NCI-H774 (cell line): ENCODE results near the gene CCDC201.

Source experiments
- DNase-seq: peaks from one replicate; lab custom pipeline; 2025; lab: John Stamatoyannopoulos, UW

The CCDC201 gene

GRCh38 chr7:45873035-45873354 lies at the start of gene CCDC201:
TSS of gene CCDC201 (minus strand) at chr7:45873082. CDS start at chr7:45873007, 75 bp downstream.
- no peak for DNase-seq

GRCh38 chr7:45921699-45922519 lies 49.0 kb upstream of the CCDC201 start:
- no peak for DNase-seq

- DNase-seq = peak; percentile 49
Measured at GRCh38 chr7:45921381-45921698, 48.5 kb upstream of the CCDC201 start.

GRCh38 chr7:45920502-45921380 lies 47.9 kb upstream of the CCDC201 start, which contains the start of gene IGFBP3:
TSS of gene IGFBP3 (minus strand) at chr7:45921272. CDS start at chr7:45921140, 132 bp downstream.
- DNase-seq = peak; percentile 81

- no peak for DNase-seq
Measured at GRCh38 chr7:45919993-45920459, 47.1 kb upstream of the CCDC201 start.

- DNase-seq = no peak
Measured at GRCh38 chr7:45919231-45919784, 46.4 kb upstream of the CCDC201 start.

GRCh38 chr7:45918556-45918955 lies 45.7 kb upstream of the CCDC201 start:
- no peak for DNase-seq

- DNase-seq = peak; percentile 43
Measured at GRCh38 chr7:45917658-45918057, 44.8 kb upstream of the CCDC201 start.

GRCh38 chr7:45917064-45917463 lies 44.2 kb upstream of the CCDC201 start:
- no peak for DNase-seq

GRCh38 chr7:45915606-45916005 lies 42.7 kb upstream of the CCDC201 start:
- DNase-seq = no peak

- DNase-seq = no peak
Measured at GRCh38 chr7:45914911-45915310, 42.0 kb upstream of the CCDC201 start.

- DNase-seq = no peak
Measured at GRCh38 chr7:45912972-45913371, 40.1 kb upstream of the CCDC201 start.

- DNase-seq = no peak
Measured at GRCh38 chr7:45911311-45911710, 38.4 kb upstream of the CCDC201 start.

- no peak for DNase-seq
Measured at GRCh38 chr7:45910855-45911254, 38.0 kb upstream of the CCDC201 start.

GRCh38 chr7:45909561-45909960 lies 36.7 kb upstream of the CCDC201 start:
- DNase-seq = no peak

- no peak for DNase-seq
Measured at GRCh38 chr7:45902820-45903219, 29.9 kb upstream of the CCDC201 start.

GRCh38 chr7:45901566-45901965 lies 28.7 kb upstream of the CCDC201 start:
- no peak for DNase-seq

- no peak for DNase-seq
Measured at GRCh38 chr7:45898222-45898621, 25.3 kb upstream of the CCDC201 start.

- DNase-seq = no peak
Measured at GRCh38 chr7:45897042-45897690, 24.3 kb upstream of the CCDC201 start.

GRCh38 chr7:45894665-45895062 lies 21.8 kb upstream of the CCDC201 start:
- DNase-seq = no peak

GRCh38 chr7:45893996-45894664 lies 21.2 kb upstream of the CCDC201 start:
- no peak for DNase-seq
